HG02943 (cell line): ENCODE results near the gene OSBPL6.
"Not testable (repeated sequence)": the region's sequence is repeated elsewhere in the genome, so short reads cannot be mapped to it uniquely, and the experiment has no call there.

Experiments used
- ATAC-seq: cut with Tn5 transposase; IDR thresholded peaks from one replicate; pipeline ENCODE4 v1.9.1; 2021; ENCODE audit warnings: mild to moderate bottlenecking, low read depth, moderate library complexity; ENCODE audit not compliant: unreplicated experiment

OSBPL6 gene

GRCh38 chr2:178388287-178388686 is 194.0 kb downstream of the OSBPL6 start:
- ATAC-seq = no peak

- ATAC-seq = no peak
These were observed 197.4 kb downstream of the OSBPL6 start for GRCh38 chr2:178391701-178392100.

GRCh38 chr2:178392215-178392614 is 197.9 kb downstream of the OSBPL6 start:
- no peak for ATAC-seq

GRCh38 chr2:178394859-178395258 is 200.5 kb downstream of the OSBPL6 start:
- no peak for ATAC-seq

GRCh38 chr2:178395295-178395694 is 201.0 kb downstream of the OSBPL6 start:
- no peak for ATAC-seq

GRCh38 chr2:178395941-178396570 is 201.7 kb downstream of the OSBPL6 start:
- ATAC-seq = no peak

GRCh38 chr2:178397002-178397605 is 202.8 kb downstream of the OSBPL6 start:
- ATAC-seq = peak; percentile 74

- no peak for ATAC-seq
These were observed 207.7 kb downstream of the OSBPL6 start for GRCh38 chr2:178401994-178402437.

GRCh38 chr2:178403671-178404306 is 209.5 kb downstream of the OSBPL6 start:
- peak; percentile 36 for ATAC-seq

GRCh38 chr2:178404368-178404767 is 210.1 kb downstream of the OSBPL6 start:
- ATAC-seq = peak; percentile 100

GRCh38 chr2:178409261-178409660 is 214.9 kb downstream of the OSBPL6 start:
- ATAC-seq = no peak

GRCh38 chr2:178412047-178412446 is 217.7 kb downstream of the OSBPL6 start:
- no peak for ATAC-seq

GRCh38 chr2:178412453-178412852 is 218.1 kb downstream of the OSBPL6 start:
- not testable (repeated sequence) for ATAC-seq

GRCh38 chr2:178413472-178414265 is 219.4 kb downstream of the OSBPL6 start:
- ATAC-seq = peak; percentile 72

- ATAC-seq = peak; percentile 82
These were observed 220.2 kb downstream of the OSBPL6 start for GRCh38 chr2:178414266-178415247.

- ATAC-seq = no peak
These were observed 221.7 kb downstream of the OSBPL6 start for GRCh38 chr2:178415979-178416378.

- no peak for ATAC-seq
These were observed 223.6 kb downstream of the OSBPL6 start for GRCh38 chr2:178417916-178418315.

GRCh38 chr2:178418426-178418825 is 224.1 kb downstream of the OSBPL6 start:
- ATAC-seq = no peak

- no peak for ATAC-seq
These were observed 224.8 kb downstream of the OSBPL6 start for GRCh38 chr2:178419123-178419522.

GRCh38 chr2:178420463-178420999 is 226.2 kb downstream of the OSBPL6 start:
- no peak for ATAC-seq
